H1 (cell line): ENCODE measurements around the gene AUH. TPM values are rescaled to one million over a fixed set of nuclear protein-coding genes. Genes with fewer than 3 reads are reported as not detected.

Experiments
- CTCF ChIA-PET: fragments of 300-600 bp; sonication (Branson Sonifier 250); formaldehyde crosslinking; loops from one replicate; lab custom pipeline; 2021; ENCODE audit not compliant: partially characterized antibody; lab: Charles Lee
- POLR2A ChIA-PET: fragments of 300-600 bp; sonication (Branson Sonifier 250); formaldehyde crosslinking; loops from one replicate; lab custom pipeline; 2021; ENCODE audit warnings: inconsistent platforms; ENCODE audit not compliant: partially characterized antibody; lab: Charles Lee
- DNase-seq, 2 experiments: peaks; one replicate each; pipeline versions ENCODE4 v3.0.0 to v3.0.0-alpha.2; 2010 to 2022; ENCODE audit warnings: low spot score in 2 of 2, low read depth in 1 of 2, mixed read lengths in 1 of 2
- FAIRE-seq: peaks from 2 replicates; lab custom pipeline; 2011; peaks lifted over from hg19 to GRCh38; lab: Jason Lieb, UNC
- H2AFZ ChIP-seq: 2 replicates; pipeline ENCODE4 v1.8.1; 2012; ENCODE audit warnings: low read length, inconsistent platforms
- H2AK5ac ChIP-seq: 2 replicates; pipeline ENCODE4 v1.6.1; 2013; ENCODE audit warnings: low read depth, low read length
- H2BK120ac ChIP-seq: replicated peaks from 2 replicates; pipeline ENCODE3; 2013; ENCODE audit warnings: low read depth, low read length, inconsistent platforms
- H2BK12ac ChIP-seq: 2 replicates; pipeline ENCODE4 v1.6.1; 2013; ENCODE audit warnings: low read depth, low read length
- H2BK15ac ChIP-seq: 2 replicates; pipeline ENCODE4 v1.6.1; 2013; ENCODE audit warnings: low read length
- H2BK20ac ChIP-seq: 2 replicates; pipeline ENCODE4 v1.6.1; 2013; ENCODE audit warnings: low read length
- H2BK5ac ChIP-seq: 2 replicates; pipeline ENCODE4 v1.6.1; 2013; ENCODE audit warnings: low read depth, low read length
- H3K14ac ChIP-seq: 2 replicates; pipeline ENCODE4 v1.6.1; 2013; ENCODE audit warnings: inconsistent platforms; ENCODE audit not compliant: insufficient read length
- H3K18ac ChIP-seq: 2 replicates; pipeline ENCODE4 v1.6.1; 2013; ENCODE audit warnings: low read length; ENCODE audit errors: extremely low read depth
- H3K23ac ChIP-seq: 2 replicates; pipeline ENCODE4 v1.6.1; 2013; ENCODE audit warnings: inconsistent platforms; ENCODE audit not compliant: insufficient read length
- H3K23me2 ChIP-seq: 2 replicates; pipeline ENCODE4 v1.6.1; 2013; ENCODE audit warnings: low read depth, low read length
- H3K27ac ChIP-seq: 2 replicates; pipeline ENCODE4 v1.6.1; 2011; ENCODE audit warnings: low read depth, low read length, inconsistent platforms
- H3K27me3 ChIP-seq, 4 experiments: replicated peaks in 1 of 4; 1 replicate in 1 of 4; 2 replicates in 3 of 4; pipeline versions ENCODE4 v1.6.1 to v1.8.1; 2011 to 2013; ENCODE audit warnings: low read length in 3 of 4, mild to moderate bottlenecking in 3 of 4, inconsistent platforms in 2 of 4, mixed read lengths in 2 of 4, moderate library complexity in 1 of 4; ENCODE audit not compliant: control insufficient read depth in 3 of 4, insufficient read depth in 3 of 4; ENCODE audit errors: extremely low read depth in 1 of 4
- H3K36me3 ChIP-seq, 4 experiments: 2 replicates each; pipeline versions ENCODE4 v1.6.1 to v1.8.1; 2011 to 2013; ENCODE audit warnings: mild to moderate bottlenecking in 4 of 4, low read length in 3 of 4, moderate library complexity in 2 of 4, control low read depth in 1 of 4, inconsistent platforms in 1 of 4; ENCODE audit not compliant: insufficient read depth in 4 of 4, control insufficient read depth in 2 of 4
- H3K4ac ChIP-seq: replicated peaks from 2 replicates; pipeline ENCODE3; 2013; ENCODE audit warnings: low read length, low read depth, mixed read lengths, inconsistent platforms; ENCODE audit not compliant: insufficient read length
- H3K4me1 ChIP-seq, 4 experiments: replicated peaks in 1 of 4; 1 replicate in 1 of 4; 2 replicates in 3 of 4; pipeline versions ENCODE4 v1.6.1 to v1.8.1; 2011 to 2013; ENCODE audit warnings: low read length in 3 of 4, inconsistent platforms in 2 of 4, mixed read lengths in 1 of 4; ENCODE audit not compliant: insufficient read depth in 4 of 4, control insufficient read depth in 3 of 4
- H3K4me2 ChIP-seq, 2 experiments: 2 replicates each; pipeline versions ENCODE4 v1.6.1 to v1.8.1; 2011 to 2013; ENCODE audit warnings: low read depth in 2 of 2, low read length in 2 of 2, control low read depth in 1 of 2, inconsistent platforms in 1 of 2, mild to moderate bottlenecking in 1 of 2; ENCODE audit not compliant: insufficient read depth in 1 of 2
- H3K4me3 ChIP-seq, 4 experiments: fragments of 200-600, 300-600 bp in 1 of 4; sonication (generic), shearing (Covaris generic), sonication (Bioruptor Twin) in 1 of 4; 2 replicates each; pipeline versions ENCODE4 v1.5.1 to v1.8.1; 2011 to 2016; ENCODE audit warnings: low read length in 4 of 4, low read depth in 3 of 4, control low read depth in 2 of 4, inconsistent platforms in 2 of 4, mild to moderate bottlenecking in 2 of 4, mixed read lengths in 1 of 4, moderate library complexity in 1 of 4; ENCODE audit not compliant: insufficient read depth in 2 of 4; ENCODE audit errors: extremely low read depth in 1 of 4
- H3K56ac ChIP-seq: replicated peaks from 2 replicates; pipeline ENCODE3; 2013; ENCODE audit warnings: low read depth, mild to moderate bottlenecking, mixed read lengths, low read length, inconsistent platforms; ENCODE audit not compliant: insufficient read length
- H3K79me1 ChIP-seq: 2 replicates; pipeline ENCODE4 v1.6.1; 2013; ENCODE audit warnings: low read depth, low read length, control low read depth
- H3K79me2 ChIP-seq, 2 experiments: 2 replicates each; pipeline versions ENCODE4 v1.6.1 to v1.8.1; 2012 to 2013; ENCODE audit warnings: low read length in 2 of 2, mild to moderate bottlenecking in 2 of 2, inconsistent platforms in 1 of 2; ENCODE audit not compliant: insufficient read depth in 2 of 2, control insufficient read depth in 1 of 2
- H3K9ac ChIP-seq, 4 experiments: replicated peaks in 1 of 4; 1 replicate in 1 of 4; 2 replicates in 3 of 4; pipeline versions ENCODE4 v1.6.1 to v1.8.1; 2011 to 2013; ENCODE audit warnings: low read depth in 3 of 4, low read length in 3 of 4, control low read depth in 2 of 4, mild to moderate bottlenecking in 2 of 4, moderate library complexity in 2 of 4, inconsistent platforms in 1 of 4; ENCODE audit errors: extremely low read depth in 1 of 4
- H3K9me3 ChIP-seq, 2 experiments: 2 replicates each; pipeline versions ENCODE4 v1.6.1 to v1.8.1; 2012 to 2013; ENCODE audit warnings: mild to moderate bottlenecking in 2 of 2, moderate library complexity in 2 of 2, control low read depth in 1 of 2, inconsistent platforms in 1 of 2, low read depth in 1 of 2, low read length in 1 of 2, mixed read lengths in 1 of 2; ENCODE audit not compliant: insufficient read depth in 2 of 2
- H4K20me1 ChIP-seq, 2 experiments: replicated peaks in 1 of 2; 2 replicates each; pipeline versions ENCODE3 to v1.8.1; 2011 to 2013; ENCODE audit warnings: inconsistent platforms in 2 of 2, low read length in 2 of 2, mild to moderate bottlenecking in 1 of 2; ENCODE audit not compliant: insufficient read depth in 2 of 2, control insufficient read depth in 1 of 2
- H4K5ac ChIP-seq: 2 replicates; pipeline ENCODE4 v1.6.1; 2013; ENCODE audit warnings: low read length, low read depth, mixed read lengths, inconsistent platforms; ENCODE audit not compliant: insufficient read length
- H4K8ac ChIP-seq: 2 replicates; pipeline ENCODE4 v1.8.0; 2013; ENCODE audit warnings: mild to moderate bottlenecking, moderate library complexity, low read length, inconsistent platforms; ENCODE audit not compliant: insufficient read depth; ENCODE audit errors: extremely low read depth
- H4K91ac ChIP-seq: replicated peaks from 2 replicates; pipeline ENCODE3; 2013; ENCODE audit warnings: low read length, mixed read lengths, inconsistent platforms; ENCODE audit not compliant: insufficient read length
- ZNF274 ChIP-seq: IDR thresholded peaks from 2 replicates; pipeline ENCODE4 v1.7.0; 2012; ENCODE audit warnings: low read length, borderline replicate concordance; ENCODE audit errors: extremely low read depth
- WGBS, 2 experiments: shearing (Covaris generic) in 1 of 2; methylation state at CpG; one replicate each; pipeline versions ENCODE4 v1.1.6 to v1.1.7; 2013 to 2015; ENCODE audit warnings: low lambda C conversion rate in 2 of 2, mixed read lengths in 2 of 2, inconsistent platforms in 1 of 2, low coverage in 1 of 2, missing lambda C conversion rate in 1 of 2; ENCODE audit not compliant: insufficient replicate concordance in 2 of 2, insufficient coverage in 1 of 2, insufficient read length in 1 of 2; ENCODE audit errors: extremely low coverage in 1 of 2, missing lambda C conversion rate in 1 of 2; 5-methylcytosine and 5-hydroxymethylcytosine counted together
- polyA plus RNA-seq, 7 experiments: library from polyadenylated mRNA; depleted of rRNA in 3 of 7; stranded (reverse) in 5 of 7; unstranded in 2 of 7; fragments of >200 nt in 5 of 7; fragments of 200-250 nt in 2 of 7; gene quantifications; 1 replicate in 5 of 7; 2 replicates in 1 of 7; 4 replicates in 1 of 7; pipeline versions ENCODE4 v1.2.1 to v1.2.3, GENCODE V29; 2011 to 2013; ENCODE audit warnings: missing spikeins in 2 of 7, mixed read lengths in 2 of 7
- total RNA-seq: library from RNA; stranded (reverse); fragmentation: NEBNext Ultra II Directional; extraction: Animal tissue kit (Norgen Biotek cat#: 25700); gene quantifications from 2 replicates; pipeline ENCODE4 v1.2.1, GENCODE V29; 2021
- TF ChIP-seq, protein P1 (sequence below), 3 experiments: IDR thresholded peaks; 1 replicate in 2 of 3; 2 replicates in 1 of 3; pipeline versions ENCODE4 v1.5.1 to v1.6.1; 2011; ENCODE audit warnings: low read length in 3 of 3, mild to moderate bottlenecking in 3 of 3, inconsistent platforms in 2 of 3, low read depth in 1 of 3, moderate library complexity in 1 of 3; ENCODE audit not compliant: insufficient read depth in 1 of 3; ENCODE audit errors: control extremely low read depth in 1 of 3

Gene AUH
- total and polyA plus RNA-seq, 2 of the 8 experiments (the other 6 are each of a cell fraction or from before 2014, with no cell fraction given) = 5.8 to 21.9 TPM

DNA sequence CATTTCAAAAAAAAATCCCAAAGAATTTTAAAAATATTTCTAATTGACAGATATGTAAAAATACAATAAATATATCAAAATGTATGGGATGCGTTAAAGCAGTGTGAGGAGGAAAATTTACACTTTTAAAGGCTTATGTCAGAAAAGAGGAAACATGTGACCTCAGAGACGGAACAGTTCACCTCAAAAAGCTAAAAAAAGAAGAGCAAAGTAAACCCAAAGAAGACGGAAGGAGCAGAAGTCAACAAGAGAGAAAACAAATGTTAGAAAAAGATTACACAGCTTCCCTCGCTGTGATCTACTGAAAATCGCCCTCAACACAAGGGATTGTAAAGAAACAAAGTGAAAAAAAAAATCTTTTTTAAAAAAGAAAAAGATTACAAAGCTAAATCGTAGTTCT is 186.9 kb downstream of the AUH start:
- Histone ChIP-seq H3K4me3 (no peak overlapping the region), H3K56ac (peak overlapping the region; percentile 30), H4K91ac (no peak overlapping the region), H3K9me3 (0 out of 4 replicates have a peak, but pooled peaks cover 0 to 2% of the 10 kb centered on the region in 2 experiments), H3K4me1 (no peaks in the 10 kb centered on the region), H3K79me1 (no peaks in the 10 kb centered on the region), H3K27me3 (no peaks in the 10 kb centered on the region; a peak in 1 of 7 replicates), H4K5ac (no peak overlapping the region), H3K4me2 (no peak overlapping the region), H3K23ac (no peak overlapping the region), H2AK5ac (no peak overlapping the region), H3K18ac (no peak overlapping the region), H2BK12ac (no peak overlapping the region), H4K8ac (no peak overlapping the region), H3K14ac (no peak overlapping the region), H3K79me2 (no peaks in the 10 kb centered on the region), H4K20me1 (no peaks in the 10 kb centered on the region), H3K9ac (no peak overlapping the region), H2AFZ (no peak overlapping the region), H2BK15ac (no peak overlapping the region), H3K36me3 (no peaks in the 10 kb centered on the region), H2BK20ac (no peak overlapping the region), H3K4ac (no peak overlapping the region), H2BK120ac (no peak overlapping the region), H3K23me2 (0 out of 2 replicates have a peak, but pooled peaks cover 2% of the 10 kb centered on the region), H3K27ac (no peak overlapping the region), H2BK5ac (no peak overlapping the region)
- no peak for TF ChIP-seq ZNF274
- TF ChIP-seq, protein P1, sequence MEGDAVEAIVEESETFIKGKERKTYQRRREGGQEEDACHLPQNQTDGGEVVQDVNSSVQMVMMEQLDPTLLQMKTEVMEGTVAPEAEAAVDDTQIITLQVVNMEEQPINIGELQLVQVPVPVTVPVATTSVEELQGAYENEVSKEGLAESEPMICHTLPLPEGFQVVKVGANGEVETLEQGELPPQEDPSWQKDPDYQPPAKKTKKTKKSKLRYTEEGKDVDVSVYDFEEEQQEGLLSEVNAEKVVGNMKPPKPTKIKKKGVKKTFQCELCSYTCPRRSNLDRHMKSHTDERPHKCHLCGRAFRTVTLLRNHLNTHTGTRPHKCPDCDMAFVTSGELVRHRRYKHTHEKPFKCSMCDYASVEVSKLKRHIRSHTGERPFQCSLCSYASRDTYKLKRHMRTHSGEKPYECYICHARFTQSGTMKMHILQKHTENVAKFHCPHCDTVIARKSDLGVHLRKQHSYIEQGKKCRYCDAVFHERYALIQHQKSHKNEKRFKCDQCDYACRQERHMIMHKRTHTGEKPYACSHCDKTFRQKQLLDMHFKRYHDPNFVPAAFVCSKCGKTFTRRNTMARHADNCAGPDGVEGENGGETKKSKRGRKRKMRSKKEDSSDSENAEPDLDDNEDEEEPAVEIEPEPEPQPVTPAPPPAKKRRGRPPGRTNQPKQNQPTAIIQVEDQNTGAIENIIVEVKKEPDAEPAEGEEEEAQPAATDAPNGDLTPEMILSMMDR (IDR thresholded peaks at IDR 0.05; ENCODE audit: control extremely low read depth in 1 of 3, insufficient read depth in 1 of 3, low read depth in 1 of 3, low read length in 3 of 3) = no peak
- ChIA-PET POLR2A (no interaction called here), CTCF (interaction anchor here (0.6 kb wide), 1 partner anchor 161 kb away, joined by 3 read pairs; no protein-coding TSS in a partner anchor)
- WGBS, 2 experiments = 90% methylated on average over 6 of the region's 6 CpGs; no CpG with 5 or more reads in 1 of the 2 experiments
- DNase-seq (no peak), FAIRE-seq (no peak)
